HG03139 (cell line): ENCODE data around the gene CLCN6.

Experiments
- ATAC-seq: cut with Tn5 transposase; IDR thresholded peaks from one replicate; pipeline ENCODE4 v1.9.1; 2021; ENCODE audit not compliant: unreplicated experiment

The CLCN6 gene

GRCh38 chr1:11805422-11806306 lies at the start of gene CLCN6, which contains the start of gene MTHFR:
Gene CLCN6 (plus strand): TSS chr1:11806191. CDS start chr1:11806263, 72 bp downstream.
Gene MTHFR (minus strand): TSS chr1:11805964. CDS start chr1:11803116, 2,848 bp downstream.
- peak; percentile 76 for ATAC-seq

- no peak for ATAC-seq
Observed at GRCh38 chr1:11757047-11757446, 48.9 kb upstream of the CLCN6 start.

GRCh38 chr1:11759791-11760190 lies 46.2 kb upstream of the CLCN6 start:
- ATAC-seq: no peak

- ATAC-seq: no peak
Observed at GRCh38 chr1:11761285-11761684, 44.7 kb upstream of the CLCN6 start.

GRCh38 chr1:11761988-11762406 lies 44.0 kb upstream of the CLCN6 start, which contains the start of gene C1orf167:
Gene C1orf167 (plus strand): TSS chr1:11762193. CDS start chr1:11764401, 2,208 bp downstream.
- ATAC-seq: no peak

- no peak for ATAC-seq
Observed at GRCh38 chr1:11764115-11764514, 41.9 kb upstream of the CLCN6 start.

- ATAC-seq: no peak
Observed at GRCh38 chr1:11764519-11764918, 41.5 kb upstream of the CLCN6 start.

GRCh38 chr1:11765661-11766428 lies 40.1 kb upstream of the CLCN6 start:
- ATAC-seq: no peak

- ATAC-seq: no peak
Observed at GRCh38 chr1:11766429-11766776, 39.6 kb upstream of the CLCN6 start.

- ATAC-seq: no peak
Observed at GRCh38 chr1:11767922-11768704, 37.9 kb upstream of the CLCN6 start.

GRCh38 chr1:11768821-11769220 lies 37.2 kb upstream of the CLCN6 start:
- ATAC-seq: no peak

GRCh38 chr1:11769274-11769673 lies 36.7 kb upstream of the CLCN6 start:
- ATAC-seq: no peak

- no peak for ATAC-seq
Observed at GRCh38 chr1:11770011-11770410, 36.0 kb upstream of the CLCN6 start.

GRCh38 chr1:11771481-11772043 lies 34.4 kb upstream of the CLCN6 start:
- ATAC-seq: no peak

- no peak for ATAC-seq
Observed at GRCh38 chr1:11772458-11772857, 33.5 kb upstream of the CLCN6 start.

- no peak for ATAC-seq
Observed at GRCh38 chr1:11774753-11775152, 31.2 kb upstream of the CLCN6 start.

- no peak for ATAC-seq
Observed at GRCh38 chr1:11777658-11778322, 28.2 kb upstream of the CLCN6 start.

- no peak for ATAC-seq
Observed at GRCh38 chr1:11778336-11778735, 27.7 kb upstream of the CLCN6 start.

- no peak for ATAC-seq
Observed at GRCh38 chr1:11778844-11779623, 27.0 kb upstream of the CLCN6 start.
